GM19463 (cell line): ENCODE data around the gene GPR42.
A peak's percentile ranks its signal among the peaks of the same experiment; 100 is the strongest.
"Not testable (repeated sequence)": the region's sequence is repeated elsewhere in the genome, so short reads cannot be mapped to it uniquely, and the experiment has no call there.

Source experiments
- ATAC-seq: cut with Tn5 transposase; IDR thresholded peaks from one replicate; pipeline ENCODE4 v1.9.1; 2021; ENCODE audit warnings: mild to moderate bottlenecking, moderate library complexity; ENCODE audit not compliant: unreplicated experiment

GPR42 gene

GRCh38 chr19:35346193-35347052 is 24.4 kb upstream of the GPR42 start:
- no peak for ATAC-seq

- peak; percentile 61 for ATAC-seq
These were observed 23.5 kb upstream of the GPR42 start, which contains the start of gene FFAR1 for GRCh38 chr19:35347171-35347929. TSS of gene FFAR1 (plus strand) at chr19:35347902. CDS start at chr19:35351552, 3,650 bp downstream.

- ATAC-seq: no peak
These were observed 23.0 kb upstream of the GPR42 start for GRCh38 chr19:35347930-35348298.

- ATAC-seq: no peak
These were observed 21.8 kb upstream of the GPR42 start for GRCh38 chr19:35348911-35349611.

DNA sequence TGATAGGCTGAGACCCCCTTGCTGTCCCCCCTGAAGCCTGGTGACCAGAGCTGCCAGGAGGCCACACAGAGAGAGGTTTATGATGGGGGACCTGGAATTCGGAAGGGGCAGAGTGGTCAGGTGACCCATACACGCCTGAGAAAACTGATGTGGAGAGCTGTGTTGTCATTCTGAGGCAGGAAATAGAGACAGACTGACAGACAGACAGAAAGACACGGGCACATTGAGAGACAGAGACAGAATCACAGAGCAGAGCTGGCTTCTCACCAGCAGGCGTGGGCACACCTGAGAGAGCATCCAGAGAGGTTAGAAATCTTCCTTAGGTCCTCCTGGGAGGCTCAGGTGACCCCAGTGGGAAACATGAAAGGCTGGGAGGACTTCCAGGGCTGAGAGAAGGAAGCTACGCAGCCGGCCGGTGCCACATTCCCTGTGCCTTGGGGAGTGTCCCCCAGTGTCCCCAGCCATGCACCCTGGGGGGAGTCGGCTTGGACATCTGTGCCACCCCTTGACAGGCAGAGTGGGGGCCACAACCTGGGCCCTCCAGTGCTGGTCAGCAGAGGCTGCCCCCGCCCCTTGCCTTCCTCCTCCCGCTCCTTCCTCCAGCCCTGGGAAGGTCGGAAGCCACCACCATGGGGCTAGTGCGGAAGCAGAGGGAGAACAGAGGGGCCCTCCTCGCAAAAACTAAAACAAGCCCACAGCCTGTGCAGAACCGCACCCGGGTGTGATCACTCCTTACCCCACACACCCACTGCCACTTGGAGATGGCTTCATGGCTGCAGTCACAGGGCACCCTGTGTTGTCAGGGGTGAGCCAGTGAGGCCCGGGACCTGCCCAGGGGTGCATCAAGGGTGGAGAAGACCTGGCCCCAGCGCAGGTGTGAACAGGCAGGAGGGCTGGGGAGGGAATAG is 21.0 kb upstream of the GPR42 start:
- ATAC-seq: no peak

- ATAC-seq: no peak
These were observed 20.3 kb upstream of the GPR42 start for GRCh38 chr19:35350591-35350990.

DNA sequence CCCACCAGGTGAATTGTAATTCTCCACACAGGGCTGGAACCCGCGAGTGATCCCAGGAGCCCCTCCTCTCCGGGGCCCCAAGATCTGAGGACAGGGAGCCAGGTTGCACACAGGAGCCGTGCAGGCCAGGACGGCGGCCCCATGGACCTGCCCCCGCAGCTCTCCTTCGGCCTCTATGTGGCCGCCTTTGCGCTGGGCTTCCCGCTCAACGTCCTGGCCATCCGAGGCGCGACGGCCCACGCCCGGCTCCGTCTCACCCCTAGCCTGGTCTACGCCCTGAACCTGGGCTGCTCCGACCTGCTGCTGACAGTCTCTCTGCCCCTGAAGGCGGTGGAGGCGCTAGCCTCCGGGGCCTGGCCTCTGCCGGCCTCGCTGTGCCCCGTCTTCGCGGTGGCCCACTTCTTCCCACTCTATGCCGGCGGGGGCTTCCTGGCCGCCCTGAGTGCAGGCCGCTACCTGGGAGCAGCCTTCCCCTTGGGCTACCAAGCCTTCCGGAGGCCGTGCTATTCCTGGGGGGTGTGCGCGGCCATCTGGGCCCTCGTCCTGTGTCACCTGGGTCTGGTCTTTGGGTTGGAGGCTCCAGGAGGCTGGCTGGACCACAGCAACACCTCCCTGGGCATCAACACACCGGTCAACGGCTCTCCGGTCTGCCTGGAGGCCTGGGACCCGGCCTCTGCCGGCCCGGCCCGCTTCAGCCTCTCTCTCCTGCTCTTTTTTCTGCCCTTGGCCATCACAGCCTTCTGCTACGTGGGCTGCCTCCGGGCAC is 19.3 kb upstream of the GPR42 start:
- ATAC-seq: no peak

GRCh38 chr19:35352177-35352447 is 18.8 kb upstream of the GPR42 start:
- ATAC-seq: no peak

GRCh38 chr19:35352448-35353304 is 18.2 kb upstream of the GPR42 start:
- ATAC-seq: no peak

DNA sequence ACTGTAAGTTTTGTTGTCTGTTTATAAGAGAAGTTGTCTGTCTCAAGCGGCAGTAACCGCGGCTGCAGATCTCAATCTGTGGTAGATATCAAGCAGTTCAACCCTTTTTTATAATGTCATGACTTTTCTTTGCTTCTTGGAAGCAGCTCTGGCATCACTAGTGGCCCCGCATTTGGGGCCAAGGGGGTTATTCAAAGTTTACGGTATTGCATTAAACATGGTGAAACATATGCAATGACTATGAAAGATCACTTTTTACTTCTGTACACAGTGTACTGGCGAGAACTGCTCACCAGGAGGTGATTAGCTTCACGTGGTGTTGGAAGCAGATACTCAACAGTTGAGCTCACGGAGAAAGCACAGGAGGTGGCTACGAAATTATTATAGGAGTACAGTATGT is 17.2 kb upstream of the GPR42 start:
- no peak for ATAC-seq

DNA sequence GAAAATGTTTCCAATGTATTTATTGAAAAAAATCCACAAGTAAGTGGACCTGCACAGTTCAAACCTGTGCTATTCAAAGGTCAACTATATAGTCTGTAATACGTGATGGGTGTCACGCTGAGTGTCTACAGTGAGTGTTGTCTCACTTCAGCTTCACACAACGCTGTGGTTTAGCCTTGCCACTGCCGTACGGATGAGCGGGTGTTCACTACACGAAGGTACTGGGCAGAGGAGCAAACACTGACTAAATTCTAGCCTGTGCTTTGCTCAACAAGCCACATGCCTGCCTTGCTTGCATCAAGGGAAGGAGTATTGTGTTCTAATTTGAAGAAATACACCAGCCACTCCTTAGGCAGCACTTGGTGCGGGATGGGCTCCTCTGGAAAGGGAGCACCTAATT is 16.0 kb upstream of the GPR42 start:
- ATAC-seq: no peak

DNA sequence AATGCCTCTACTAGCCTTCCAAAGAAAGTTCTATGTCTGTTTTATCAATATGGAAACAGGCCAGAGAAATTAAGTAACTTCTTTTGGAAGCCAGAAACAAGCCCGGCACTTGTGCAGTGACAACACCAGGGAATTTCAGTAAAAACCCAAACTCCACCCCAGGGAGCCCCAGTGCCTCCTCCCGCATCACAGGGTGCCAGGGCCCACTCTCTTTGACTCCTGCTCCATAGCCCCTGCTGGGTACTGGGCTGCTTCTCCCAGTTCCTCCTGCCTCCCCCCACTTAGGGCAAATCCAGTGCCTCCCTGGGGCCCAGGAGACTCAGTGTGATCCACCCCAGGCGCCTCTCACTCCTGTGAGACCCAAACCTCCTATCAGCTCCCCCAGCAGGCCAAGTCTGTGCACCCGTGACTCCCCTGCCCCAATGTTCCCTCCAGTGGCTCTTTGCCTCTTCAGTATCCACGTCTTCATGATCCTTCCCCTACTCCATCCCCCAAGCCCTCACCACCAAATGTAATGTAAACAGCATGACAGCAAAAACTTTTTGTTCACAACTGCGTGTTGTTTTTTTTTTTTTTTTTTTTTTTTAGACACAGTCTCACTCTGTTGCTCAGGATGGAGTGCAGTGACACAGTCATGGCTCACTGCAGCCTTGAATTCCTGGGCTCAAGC is 14.9 kb upstream of the GPR42 start:
- no peak for ATAC-seq

DNA sequence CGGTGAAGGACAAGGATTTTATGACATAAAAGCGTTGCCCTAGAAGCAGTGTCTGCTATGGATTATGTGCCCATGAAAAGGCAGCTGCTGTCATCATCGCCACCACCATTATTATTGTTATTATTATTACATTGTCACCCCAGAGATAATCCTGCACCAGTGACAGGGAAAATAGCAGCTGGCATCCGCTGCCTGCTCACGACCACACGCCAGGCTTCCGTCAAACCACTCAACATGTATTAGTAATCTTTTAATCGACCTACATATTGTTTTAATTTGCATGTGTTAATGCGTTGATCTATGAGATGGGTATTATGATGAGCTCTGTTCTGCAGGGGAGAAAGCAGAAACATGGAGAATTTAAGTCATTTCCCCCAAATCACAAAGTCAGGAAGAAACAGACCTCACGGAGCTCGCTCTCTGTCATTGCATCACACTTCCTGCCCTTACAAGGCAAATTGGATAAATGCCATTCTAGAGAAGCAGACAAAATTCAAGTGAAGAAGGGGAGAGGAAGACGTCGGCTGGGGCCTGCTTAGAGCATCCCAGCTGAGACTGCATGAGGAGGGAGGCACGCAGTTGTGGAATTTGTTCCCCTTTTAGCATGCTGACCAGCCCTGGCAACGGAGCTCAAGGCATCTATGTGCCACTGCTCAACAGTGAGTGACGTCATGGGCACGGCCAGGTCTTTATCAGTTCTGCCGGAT is 12.8 kb upstream of the GPR42 start, which contains the start of gene FFAR3:
FFAR3 (plus strand) TSS at position 594 of the 707 bp plus-strand sequence. CDS start 431 bp downstream, outside the sequence.
- no peak for ATAC-seq

DNA sequence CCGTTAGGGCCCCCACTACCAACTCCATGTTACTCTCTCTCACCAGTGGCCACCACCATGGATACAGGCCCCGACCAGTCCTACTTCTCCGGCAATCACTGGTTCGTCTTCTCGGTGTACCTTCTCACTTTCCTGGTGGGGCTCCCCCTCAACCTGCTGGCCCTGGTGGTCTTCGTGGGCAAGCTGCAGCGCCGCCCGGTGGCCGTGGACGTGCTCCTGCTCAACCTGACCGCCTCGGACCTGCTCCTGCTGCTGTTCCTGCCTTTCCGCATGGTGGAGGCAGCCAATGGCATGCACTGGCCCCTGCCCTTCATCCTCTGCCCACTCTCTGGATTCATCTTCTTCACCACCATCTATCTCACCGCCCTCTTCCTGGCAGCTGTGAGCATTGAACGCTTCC is 12.0 kb upstream of the GPR42 start:
- not testable (repeated sequence) for ATAC-seq

- not testable (repeated sequence) for ATAC-seq
These were observed 11.5 kb upstream of the GPR42 start for GRCh38 chr19:35359395-35359794.

GRCh38 chr19:35360081-35360480 is 10.8 kb upstream of the GPR42 start:
- ATAC-seq: not testable (repeated sequence)

DNA sequence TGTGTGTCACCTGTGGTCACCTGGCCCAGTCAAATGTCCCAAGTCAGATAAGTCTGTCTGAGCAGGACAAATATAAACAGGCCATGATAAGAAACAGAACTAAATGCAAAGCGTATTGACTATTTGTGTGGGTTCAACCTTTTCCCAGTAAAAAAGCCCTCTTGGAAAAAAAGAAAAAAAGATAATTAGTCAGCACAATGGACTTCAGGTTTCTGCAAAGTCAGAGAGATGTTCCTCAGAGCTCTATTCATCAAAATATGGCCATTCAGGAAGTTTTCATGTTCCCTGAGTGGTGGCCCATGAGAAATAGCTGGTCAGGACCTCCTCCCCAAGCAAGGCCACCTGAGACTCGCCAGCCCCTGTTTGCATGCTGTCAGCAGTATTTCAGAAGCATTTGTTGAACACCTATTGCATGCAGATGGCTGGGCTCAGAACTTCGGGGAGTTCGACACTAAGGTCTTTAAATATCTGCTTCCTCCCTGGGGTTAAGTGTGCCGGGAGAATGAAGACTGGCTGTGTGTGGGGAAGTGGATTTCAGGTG is 9.9 kb upstream of the GPR42 start:
- no peak for ATAC-seq
